ENCODE data around the gene DNAH6.

DNAH6 gene

DNA sequence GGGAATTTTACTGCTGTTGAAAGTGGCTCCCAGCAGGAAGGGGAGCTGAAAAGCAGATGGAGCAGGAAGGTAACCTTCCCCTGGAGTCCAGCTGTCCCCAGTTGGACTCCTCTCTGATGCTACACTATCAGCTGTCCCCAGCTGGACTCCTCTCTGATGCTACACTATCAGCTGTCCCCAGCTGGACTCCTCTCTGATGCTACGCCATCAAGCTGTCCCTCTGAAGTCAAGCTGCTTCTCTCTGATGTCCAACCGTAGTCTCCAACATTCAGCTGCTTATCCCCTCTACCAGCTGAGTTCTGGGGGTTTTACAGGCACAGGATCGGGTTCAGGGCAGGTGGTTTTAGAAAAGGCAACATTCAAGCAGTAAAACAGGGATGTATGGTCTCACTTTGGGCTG is 37.4 kb upstream of the DNAH6 start:
- TF ChIP-seq, protein P1, sequence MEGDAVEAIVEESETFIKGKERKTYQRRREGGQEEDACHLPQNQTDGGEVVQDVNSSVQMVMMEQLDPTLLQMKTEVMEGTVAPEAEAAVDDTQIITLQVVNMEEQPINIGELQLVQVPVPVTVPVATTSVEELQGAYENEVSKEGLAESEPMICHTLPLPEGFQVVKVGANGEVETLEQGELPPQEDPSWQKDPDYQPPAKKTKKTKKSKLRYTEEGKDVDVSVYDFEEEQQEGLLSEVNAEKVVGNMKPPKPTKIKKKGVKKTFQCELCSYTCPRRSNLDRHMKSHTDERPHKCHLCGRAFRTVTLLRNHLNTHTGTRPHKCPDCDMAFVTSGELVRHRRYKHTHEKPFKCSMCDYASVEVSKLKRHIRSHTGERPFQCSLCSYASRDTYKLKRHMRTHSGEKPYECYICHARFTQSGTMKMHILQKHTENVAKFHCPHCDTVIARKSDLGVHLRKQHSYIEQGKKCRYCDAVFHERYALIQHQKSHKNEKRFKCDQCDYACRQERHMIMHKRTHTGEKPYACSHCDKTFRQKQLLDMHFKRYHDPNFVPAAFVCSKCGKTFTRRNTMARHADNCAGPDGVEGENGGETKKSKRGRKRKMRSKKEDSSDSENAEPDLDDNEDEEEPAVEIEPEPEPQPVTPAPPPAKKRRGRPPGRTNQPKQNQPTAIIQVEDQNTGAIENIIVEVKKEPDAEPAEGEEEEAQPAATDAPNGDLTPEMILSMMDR (IDR thresholded peaks at IDR 0.05; ENCODE audit: low read length): no peak
- no peak for TF ChIP-seq EZH2 (IDR thresholded peaks at IDR 0.05; ENCODE audit: borderline replicate concordance, low read length)
- H3K27ac ChIP-seq (ENCODE audit: low read depth, low read length, poor library complexity, severe bottlenecking): no peak overlapping the region

DNA sequence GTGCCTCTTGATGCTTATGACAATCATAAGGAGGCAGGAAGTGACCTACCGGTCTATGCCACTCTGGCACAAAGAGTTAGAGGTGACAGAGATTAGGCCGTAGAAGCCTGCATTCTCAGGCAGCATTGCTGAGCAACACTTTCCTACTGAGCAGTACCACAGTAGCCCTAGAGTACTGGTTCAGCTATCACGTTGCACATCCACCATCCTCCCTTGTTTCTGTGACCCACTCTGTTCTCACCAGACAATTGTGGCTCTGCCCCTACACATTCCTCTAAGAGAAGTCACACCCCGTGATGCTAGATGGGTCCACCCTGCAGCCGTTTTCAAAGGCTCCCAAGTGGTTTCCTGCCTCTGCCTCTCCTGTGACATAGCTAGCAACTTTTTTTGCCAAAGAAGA is 34.6 kb upstream of the DNAH6 start:
- Histone ChIP-seq H3K9me3 (ENCODE audit: low read length) (no peaks in the 10 kb centered on the region), H3K27ac (ENCODE audit: low read depth, low read length, poor library complexity, severe bottlenecking) (no peak overlapping the region), H3K9me2 (ENCODE audit: low read depth, low read length) (no peaks in the 10 kb centered on the region), H3K4me2 (ENCODE audit: low read length) (no peak overlapping the region), H2AFZ (ENCODE audit: low read length) (no peak overlapping the region), H3K4me1 (ENCODE audit: insufficient read depth, low read length, severe bottlenecking) (no peaks in the 10 kb centered on the region), H4K20me1 (ENCODE audit: insufficient read depth, low read length) (no peaks in the 10 kb centered on the region), H3K36me3 (ENCODE audit: insufficient read depth, low read length) (no peaks in the 10 kb centered on the region), H3F3A (ENCODE audit: insufficient read depth, low read length) (no peaks in the 10 kb centered on the region), H3K4me3 (ENCODE audit: low read depth, low read length, poor library complexity, severe bottlenecking) (no peak overlapping the region), H3K79me2 (ENCODE audit: insufficient read depth, low read length) (no peaks in the 10 kb centered on the region), H3K27me3 (ENCODE audit: insufficient read depth, low read length) (no peaks in the 10 kb centered on the region), H3K9ac (ENCODE audit: low read length) (no peak overlapping the region)
- TF ChIP-seq EZH2 (IDR thresholded peaks at IDR 0.05; ENCODE audit: borderline replicate concordance, low read length): no peak
- TF ChIP-seq, protein P1 (IDR thresholded peaks at IDR 0.05; ENCODE audit: low read length): no peak

More for the DNA sequence above, 37.4 kb upstream of the DNAH6 start:
- no peaks in the 10 kb centered on the region for H3K36me3 ChIP-seq (ENCODE audit: insufficient read depth, low read length)
- no peak overlapping the region for H3K9ac ChIP-seq (ENCODE audit: low read length)
- no peaks in the 10 kb centered on the region for H3K4me1 ChIP-seq (ENCODE audit: insufficient read depth, low read length, severe bottlenecking)
- no peaks in the 10 kb centered on the region for H3K9me3 ChIP-seq (ENCODE audit: low read length)
- H3K4me2 ChIP-seq (ENCODE audit: low read length): no peak overlapping the region
- H3K9me2 ChIP-seq (ENCODE audit: low read depth, low read length): no peaks in the 10 kb centered on the region
- H4K20me1 ChIP-seq (ENCODE audit: insufficient read depth, low read length): no peaks in the 10 kb centered on the region
- H3K79me2 ChIP-seq (ENCODE audit: insufficient read depth, low read length): no peaks in the 10 kb centered on the region
- no peak overlapping the region for H3K4me3 ChIP-seq (ENCODE audit: low read depth, low read length, poor library complexity, severe bottlenecking)
- H2AFZ ChIP-seq (ENCODE audit: low read length): no peak overlapping the region
- no peaks in the 10 kb centered on the region for H3K27me3 ChIP-seq (ENCODE audit: insufficient read depth, low read length)
- no peaks in the 10 kb centered on the region for H3F3A ChIP-seq (ENCODE audit: insufficient read depth, low read length)

DNA sequence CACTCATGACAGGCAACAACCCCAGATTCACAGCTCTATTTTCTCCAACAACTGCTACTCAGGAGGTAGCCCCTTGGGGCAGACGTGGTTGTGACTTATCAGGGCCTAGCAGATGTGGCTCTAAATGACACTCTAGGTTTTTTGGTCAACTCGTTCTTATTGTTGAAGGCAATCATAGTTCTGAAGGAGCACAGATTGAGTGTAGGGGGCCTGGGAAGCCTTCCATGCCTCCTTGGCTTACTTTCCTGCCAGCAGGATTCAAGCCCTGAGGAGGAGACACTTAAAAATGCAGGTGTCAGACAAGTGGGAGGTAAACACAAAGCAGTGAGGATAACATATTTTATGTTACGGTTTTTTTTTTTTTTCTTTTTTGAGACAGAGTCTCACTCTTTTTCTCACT is 33.7 kb upstream of the DNAH6 start:
- Histone ChIP-seq H2AFZ (ENCODE audit: low read length) (no peak overlapping the region), H3K36me3 (ENCODE audit: insufficient read depth, low read length) (no peaks in the 10 kb centered on the region), H3K27ac (ENCODE audit: low read depth, low read length, poor library complexity, severe bottlenecking) (no peak overlapping the region), H3K9ac (ENCODE audit: low read length) (no peak overlapping the region), H3K4me1 (ENCODE audit: insufficient read depth, low read length, severe bottlenecking) (no peaks in the 10 kb centered on the region), H3K27me3 (ENCODE audit: insufficient read depth, low read length) (no peaks in the 10 kb centered on the region), H3F3A (ENCODE audit: insufficient read depth, low read length) (no peaks in the 10 kb centered on the region), H4K20me1 (ENCODE audit: insufficient read depth, low read length) (no peaks in the 10 kb centered on the region), H3K79me2 (ENCODE audit: insufficient read depth, low read length) (no peaks in the 10 kb centered on the region), H3K4me3 (ENCODE audit: low read depth, low read length, poor library complexity, severe bottlenecking) (no peak overlapping the region), H3K9me3 (ENCODE audit: low read length) (no peaks in the 10 kb centered on the region), H3K9me2 (ENCODE audit: low read depth, low read length) (no peaks in the 10 kb centered on the region), H3K4me2 (ENCODE audit: low read length) (no peak overlapping the region)
- TF ChIP-seq, protein P1 (IDR thresholded peaks at IDR 0.05; ENCODE audit: low read length): no peak
- no peak for TF ChIP-seq EZH2 (IDR thresholded peaks at IDR 0.05; ENCODE audit: borderline replicate concordance, low read length)
